ENCODE results near the gene EFCAB6.

EFCAB6 gene

GRCh38 chr22:43497956-43498855, 313.9 kb downstream of the EFCAB6 start:
- no peak for DNase-seq

GRCh38 chr22:43493297-43493696, 318.8 kb downstream of the EFCAB6 start:
- DNase-seq, result no peak

GRCh38 chr22:43491737-43492136, 320.4 kb downstream of the EFCAB6 start:
- DNase-seq, result no peak

DNA sequence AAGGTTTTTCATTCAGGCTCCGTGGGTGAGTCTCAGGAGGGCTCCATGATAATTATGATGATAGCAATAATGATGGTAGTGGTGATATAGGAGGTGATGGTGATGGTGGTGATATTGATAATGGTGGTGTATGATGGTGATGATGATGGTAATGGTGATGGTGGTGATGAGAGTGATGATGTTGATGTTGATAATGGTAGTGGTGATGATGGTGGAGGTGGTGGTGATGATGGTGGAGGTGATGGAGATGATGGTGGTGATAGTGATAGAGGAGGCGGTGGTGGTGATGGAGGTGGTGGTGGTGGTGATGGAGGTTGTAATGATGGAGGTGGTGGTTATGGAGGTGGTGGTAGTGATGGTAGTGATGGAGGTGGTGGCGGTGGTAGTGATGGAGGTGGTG, 320.9 kb downstream of the EFCAB6 start:
- no peak for DNase-seq

DNA sequence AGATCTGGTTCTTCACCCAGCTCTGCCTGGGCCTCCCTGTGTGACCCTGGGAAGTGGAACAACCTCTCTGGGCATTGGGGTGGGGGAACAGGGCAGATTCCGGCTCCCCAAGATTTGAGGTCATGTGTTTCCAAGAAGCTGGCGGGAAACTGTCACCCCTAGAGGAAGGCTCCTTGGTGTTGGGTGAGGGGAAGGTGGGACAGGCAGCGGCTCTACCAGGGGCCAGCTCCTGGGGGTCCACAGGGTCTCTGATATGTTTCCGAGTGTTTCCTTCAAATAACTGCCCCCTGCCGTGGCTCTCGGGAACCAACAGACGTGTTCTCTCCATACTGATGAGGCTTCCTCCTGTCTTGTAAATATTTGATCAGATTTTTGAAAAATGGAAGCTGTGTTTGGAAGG, 321.8 kb downstream of the EFCAB6 start:
- DNase-seq, result no peak

DNA sequence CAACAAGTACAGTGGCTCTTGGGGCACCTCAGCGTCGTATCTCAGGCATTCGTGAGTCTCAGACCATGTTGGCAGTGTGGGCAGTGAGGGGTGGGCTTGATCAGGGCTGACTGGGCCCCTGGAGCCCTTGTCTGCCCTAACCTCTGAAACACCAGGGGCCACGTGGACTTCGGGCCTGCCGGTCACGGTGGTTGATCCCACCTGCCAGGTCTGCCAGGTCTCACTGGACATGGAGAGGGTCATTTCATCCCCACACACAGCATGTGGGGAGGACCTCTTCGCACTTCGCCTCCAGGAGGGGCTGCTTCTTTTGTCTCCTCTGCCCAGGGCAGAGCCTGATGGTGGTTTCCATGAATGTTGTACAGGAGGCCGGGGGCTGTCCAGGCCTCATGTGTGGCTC, 323.2 kb downstream of the EFCAB6 start:
- no peak for DNase-seq

GRCh38 chr22:43488031-43488866, 323.9 kb downstream of the EFCAB6 start:
- DNase-seq, result no peak

- DNase-seq, result no peak
These were observed 324.6 kb downstream of the EFCAB6 start for GRCh38 chr22:43487311-43488030.

GRCh38 chr22:43485502-43486089, 326.5 kb downstream of the EFCAB6 start:
- no peak for DNase-seq

GRCh38 chr22:43484227-43484626, 327.9 kb downstream of the EFCAB6 start:
- DNase-seq, result no peak

- no peak for DNase-seq
These were observed 328.4 kb downstream of the EFCAB6 start for GRCh38 chr22:43483669-43484068.

GRCh38 chr22:43483266-43483665, 328.8 kb downstream of the EFCAB6 start:
- DNase-seq, result no peak

GRCh38 chr22:43482318-43482625, 329.8 kb downstream of the EFCAB6 start:
- no peak for DNase-seq

- no peak for DNase-seq
These were observed 330.4 kb downstream of the EFCAB6 start for GRCh38 chr22:43481568-43482317.

- no peak for DNase-seq
These were observed 332.1 kb downstream of the EFCAB6 start for GRCh38 chr22:43479962-43480361.

GRCh38 chr22:43479301-43479950, 332.7 kb downstream of the EFCAB6 start:
- no peak for DNase-seq

All from NCI-H2227 treated with DMSO at 0.1 percent for 48 hours (cell line).